LHCN-M2 (cell line): Measurements from ENCODE around the gene VPS33B. TPM values are rescaled to one million over a fixed set of nuclear protein-coding genes. Genes with fewer than 3 reads are reported as not detected.
"Not testable (repeated sequence)": the region's sequence is repeated elsewhere in the genome, so short reads cannot be mapped to it uniquely, and the experiment has no call there.

Experiments
- DNase-seq: peaks from one replicate; pipeline ENCODE4 v3.0.0-alpha.2; 2012; ENCODE audit warnings: low read depth
- polyA plus RNA-seq: library from polyadenylated mRNA; unstranded; fragments of >200 nt; gene quantifications from one replicate; pipeline ENCODE4 v1.2.1, GENCODE V29; 2012; ENCODE audit warnings: missing spikeins
- total RNA-seq: library from RNA; depleted of rRNA; stranded (reverse); fragments of >200 nt; gene quantifications from 2 replicates; pipeline ENCODE4 v1.2.3, GENCODE V29; 2014; rRNA removed

VPS33B gene
- 7.2 and 7.3 TPM in 2 replicates for total RNA-seq
- polyA plus RNA-seq, result 12.6 TPM

DNA sequence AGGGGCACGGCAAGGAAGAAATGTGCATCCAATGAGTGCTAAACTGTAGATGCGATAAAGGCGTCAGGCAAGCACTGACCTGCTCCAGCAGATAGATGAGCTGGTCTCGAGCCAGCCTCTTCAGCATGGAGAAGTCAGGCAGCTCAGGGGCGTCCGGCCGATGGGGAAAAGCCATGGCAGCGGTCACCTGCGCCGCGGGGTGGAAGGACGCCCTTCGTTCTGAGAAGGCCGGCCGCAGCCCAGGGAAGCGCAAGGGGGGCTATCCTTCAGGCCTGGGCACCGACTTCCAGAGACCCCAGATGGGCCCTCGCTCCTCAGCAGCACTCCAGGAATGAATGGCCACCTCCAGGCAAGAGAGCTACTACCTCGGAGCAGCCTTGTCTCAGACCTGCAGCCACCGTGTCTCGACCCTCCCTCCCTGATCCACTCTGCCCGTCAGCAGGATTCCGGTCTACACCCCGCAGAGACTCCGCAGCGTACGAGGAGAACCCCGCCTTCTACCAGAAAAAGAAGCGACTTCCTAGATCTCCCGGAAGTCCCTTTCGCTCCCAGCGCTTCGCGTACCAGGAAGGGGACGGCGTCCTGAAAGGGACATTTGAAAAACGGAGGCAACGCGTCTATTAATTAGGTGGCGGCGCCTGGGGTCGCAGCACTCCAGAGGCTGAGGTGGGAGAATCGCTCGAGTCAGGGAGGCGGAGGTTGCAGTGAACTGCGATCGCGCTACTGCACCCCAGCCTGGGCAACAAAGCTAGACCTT lies at the start of gene VPS33B:
TSS of gene VPS33B (minus strand) at position 520 of the 757 bp plus-strand sequence. CDS start at position 175, 345 bp downstream.
- peak; percentile 82 for DNase-seq

DNA sequence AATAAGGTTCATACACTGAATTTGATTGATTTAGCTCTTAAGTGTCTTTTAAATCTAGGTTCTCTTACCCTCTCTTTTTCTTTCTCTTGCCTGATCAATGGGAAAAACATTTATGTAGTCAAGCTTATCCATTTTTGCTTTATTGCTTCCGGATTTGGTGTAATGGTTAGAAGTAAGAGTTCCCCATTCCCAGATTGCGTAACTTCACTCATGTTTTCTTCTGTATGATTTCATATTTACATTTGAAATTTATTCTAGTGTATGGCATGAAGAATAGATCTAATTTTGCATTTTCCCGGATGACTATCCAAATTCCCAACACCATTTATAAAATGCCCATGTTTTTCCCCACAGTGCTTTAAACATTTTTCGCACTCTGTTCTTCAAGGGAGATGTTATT lies 49.8 kb upstream of the VPS33B start:
- no peak for DNase-seq

DNA sequence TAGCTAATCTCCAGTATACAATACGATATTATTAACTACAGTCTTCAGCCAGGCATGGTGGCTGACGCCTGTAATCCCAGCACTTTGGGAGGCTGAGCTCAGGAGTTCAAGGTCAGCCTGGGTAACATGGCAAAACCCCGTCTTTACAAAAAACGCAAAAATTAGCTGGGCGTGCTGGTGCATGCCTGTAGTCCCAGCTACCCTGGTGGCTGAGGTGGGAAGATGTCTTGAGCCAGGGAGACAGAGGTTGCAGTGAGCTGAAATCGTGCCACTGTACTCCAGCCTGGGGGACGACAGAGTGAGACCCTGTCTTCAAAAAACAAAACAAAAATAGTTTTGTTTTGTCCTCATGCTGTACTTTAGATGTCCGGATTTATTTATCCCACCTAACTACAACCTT lies 48.5 kb upstream of the VPS33B start:
- no peak for DNase-seq

DNA sequence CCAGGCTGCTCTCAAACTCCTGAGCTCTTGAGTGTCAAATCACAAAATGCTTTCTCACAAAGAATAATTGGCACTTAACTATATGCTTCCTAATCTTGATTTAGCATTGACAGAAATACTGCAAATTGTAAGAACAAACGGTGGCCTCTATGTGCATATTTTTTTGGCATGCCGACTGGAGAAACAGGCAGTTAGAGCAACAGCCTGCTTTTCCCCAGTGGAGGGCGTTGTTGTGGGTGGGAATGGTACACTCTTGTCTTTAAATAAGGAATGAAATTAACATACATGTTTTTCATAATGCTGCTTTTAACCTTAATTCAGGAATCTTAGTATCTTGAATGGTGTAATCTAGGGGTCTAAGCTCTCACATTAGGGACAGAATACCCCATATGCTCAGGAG lies 46.6 kb upstream of the VPS33B start:
- no peak for DNase-seq

DNA sequence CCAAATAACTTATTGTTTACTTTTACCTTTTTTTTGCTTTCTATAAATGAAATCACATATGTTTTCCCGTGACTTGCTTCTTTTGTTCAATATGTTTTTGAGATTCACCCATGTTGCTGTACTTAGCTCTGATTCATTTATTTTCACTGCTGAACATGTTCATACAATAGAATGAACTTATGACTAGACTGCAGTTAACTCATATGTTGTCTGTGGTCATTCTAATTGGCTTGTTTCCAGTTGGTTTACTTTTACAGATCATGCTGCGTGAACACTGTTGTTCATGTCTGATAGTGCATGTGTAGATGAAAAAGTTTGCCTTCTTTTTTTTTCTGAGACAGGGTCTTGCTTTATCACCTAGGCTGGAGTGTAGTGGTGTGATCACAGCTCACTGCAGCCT lies 46.0 kb upstream of the VPS33B start:
- no peak for DNase-seq

DNA sequence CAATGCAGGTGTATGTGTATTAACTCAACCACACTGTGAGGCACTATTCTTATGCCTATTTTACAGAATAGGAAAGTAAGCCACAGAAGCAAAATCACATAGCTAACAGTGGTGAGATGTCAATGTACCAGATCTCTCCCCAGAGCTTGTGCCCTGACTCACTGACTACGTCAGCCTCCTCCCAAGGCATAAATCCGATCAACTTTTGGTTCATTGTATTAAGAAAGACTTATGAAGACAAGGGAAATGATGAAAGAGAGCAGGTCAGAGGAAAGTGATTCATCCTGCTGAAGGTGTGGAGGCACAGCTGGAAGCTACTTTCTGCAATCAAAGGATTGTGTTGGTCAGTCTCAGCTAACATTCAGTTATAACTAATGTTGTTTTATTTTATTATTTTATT lies 44.6 kb upstream of the VPS33B start:
- peak; percentile 17 for DNase-seq

DNA sequence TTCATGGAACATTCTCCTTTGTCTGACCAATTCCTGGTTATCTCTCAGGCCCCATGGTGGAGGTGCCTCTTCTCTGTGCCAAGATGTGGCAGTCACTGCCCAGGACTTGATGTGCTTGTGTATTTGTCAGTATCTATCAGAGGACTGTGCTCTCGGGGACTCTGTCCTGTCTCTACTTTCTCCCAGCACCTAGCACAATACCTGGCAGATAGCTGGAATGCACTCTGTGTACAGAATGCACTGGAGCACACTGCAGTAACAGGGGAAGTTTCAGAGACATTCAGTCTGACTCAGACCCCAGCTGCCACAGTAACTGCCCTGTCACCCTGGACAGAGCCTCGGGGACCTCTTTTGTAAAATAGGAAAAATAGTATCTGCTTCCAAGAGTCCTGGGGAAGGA lies 43.1 kb upstream of the VPS33B start:
- no peak for DNase-seq

DNA sequence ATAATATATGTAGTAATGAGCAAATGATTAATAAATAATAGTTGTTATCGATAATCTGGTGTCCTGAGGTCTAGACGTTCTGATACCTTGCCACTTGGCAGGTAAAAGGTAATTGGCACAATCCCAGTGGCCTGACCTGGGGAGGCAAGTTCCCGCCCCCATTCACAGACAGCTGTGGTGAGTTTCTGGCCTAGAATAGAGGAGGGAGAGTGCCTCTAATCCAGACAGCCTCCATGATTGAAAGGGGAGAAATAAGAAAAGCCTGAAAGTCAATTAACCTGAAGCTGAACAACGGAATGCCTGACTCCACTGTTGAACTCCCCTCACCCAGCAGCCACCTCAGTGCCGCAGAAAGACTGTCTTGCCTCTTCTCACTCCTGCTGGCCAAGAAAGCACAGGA lies 39.6 kb upstream of the VPS33B start:
- no peak for DNase-seq

DNA sequence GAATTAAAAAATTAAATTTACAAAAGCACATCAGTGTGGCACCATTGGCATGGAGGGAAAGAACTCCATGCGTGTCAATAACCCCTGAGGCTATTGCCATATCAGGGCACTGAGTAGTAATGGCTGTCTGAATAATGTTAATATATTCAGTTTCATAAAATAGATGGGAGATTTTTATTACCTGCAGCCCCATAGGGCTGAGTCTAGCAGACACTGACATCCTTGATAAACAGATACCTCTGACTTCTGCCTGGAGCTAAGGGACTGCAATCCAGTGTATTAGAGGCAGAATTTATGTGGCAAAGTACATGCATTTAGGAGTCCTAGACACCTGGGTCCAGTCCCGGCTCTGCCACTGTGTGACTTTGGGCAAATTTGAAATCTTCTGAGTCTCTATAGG lies 38.8 kb upstream of the VPS33B start:
- no peak for DNase-seq

DNA sequence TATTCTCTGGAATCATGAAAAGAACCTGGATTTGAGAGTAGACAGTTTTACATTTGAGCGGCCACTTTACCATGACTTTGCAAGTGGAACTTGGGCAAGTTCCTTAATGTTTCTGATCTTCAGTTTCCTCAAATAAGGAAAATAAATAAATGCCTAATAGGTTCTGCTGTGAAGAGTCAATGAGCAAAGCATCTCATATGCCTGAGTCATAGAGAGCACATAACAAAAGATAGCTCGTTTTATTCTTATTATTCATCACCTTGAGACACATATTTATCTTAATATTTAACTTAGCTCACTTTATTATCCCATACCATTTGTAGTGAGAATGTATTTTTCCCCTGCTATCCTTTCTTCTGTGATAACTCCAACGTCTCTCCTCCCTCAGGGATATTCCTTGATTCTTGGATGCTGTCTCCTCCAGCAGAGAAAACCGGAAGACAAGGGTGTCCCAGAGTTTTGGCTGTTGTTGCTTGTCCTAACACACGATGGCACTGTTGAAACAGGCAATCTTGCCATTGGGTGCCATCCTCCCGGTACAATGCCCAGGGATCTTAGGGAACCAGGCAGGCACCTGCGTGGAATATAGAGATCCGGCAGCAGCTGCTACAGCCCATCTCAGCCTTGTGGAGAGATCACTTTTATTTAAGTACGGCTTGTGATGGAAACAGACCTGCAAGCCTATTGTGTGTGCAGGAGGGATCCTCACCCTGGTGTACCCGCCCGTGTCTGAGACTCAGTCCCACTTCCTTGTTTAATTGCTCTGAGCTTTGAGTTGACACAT lies 33.3 kb upstream of the VPS33B start:
- DNase-seq, result peak; percentile 80

DNA sequence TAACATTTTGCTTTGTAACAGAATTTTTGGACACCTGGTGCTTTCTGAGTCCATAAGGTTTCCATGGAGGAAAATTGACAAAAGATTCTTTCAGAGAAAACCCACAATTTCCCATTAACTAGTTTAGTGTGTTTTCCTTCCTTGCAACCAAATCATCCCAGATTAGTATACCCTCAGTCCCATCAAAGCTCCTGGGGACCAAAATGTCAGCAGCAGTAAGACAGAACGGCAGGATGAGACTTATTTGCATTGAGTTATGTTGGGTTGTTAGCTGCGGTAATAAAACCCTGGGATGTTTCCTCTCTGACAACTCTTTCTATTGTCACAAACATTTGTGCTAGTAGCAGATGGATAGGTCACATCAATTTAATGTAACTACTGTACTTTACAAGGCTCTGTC lies 32.4 kb upstream of the VPS33B start:
- no peak for DNase-seq

DNA sequence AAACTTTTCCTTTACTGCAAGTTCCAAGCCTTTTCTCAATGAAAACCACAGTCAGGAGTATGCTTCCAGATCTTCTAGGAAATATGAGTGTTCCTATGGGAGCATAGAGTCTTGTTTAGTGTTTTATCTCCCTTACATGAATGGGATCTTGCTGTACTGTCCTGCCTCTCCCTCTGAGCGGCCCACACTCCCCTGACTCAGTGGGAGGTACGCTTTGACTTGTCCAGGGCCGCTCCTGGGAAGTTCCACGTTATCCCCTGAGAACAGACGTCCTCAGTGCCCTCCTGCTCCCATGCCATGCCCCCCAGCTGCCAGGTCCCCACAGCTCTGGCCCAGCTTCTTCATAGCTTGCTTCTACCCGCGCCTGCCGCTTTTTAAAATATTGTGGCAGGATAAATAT lies 28.9 kb upstream of the VPS33B start:
- DNase-seq, result no peak

DNA sequence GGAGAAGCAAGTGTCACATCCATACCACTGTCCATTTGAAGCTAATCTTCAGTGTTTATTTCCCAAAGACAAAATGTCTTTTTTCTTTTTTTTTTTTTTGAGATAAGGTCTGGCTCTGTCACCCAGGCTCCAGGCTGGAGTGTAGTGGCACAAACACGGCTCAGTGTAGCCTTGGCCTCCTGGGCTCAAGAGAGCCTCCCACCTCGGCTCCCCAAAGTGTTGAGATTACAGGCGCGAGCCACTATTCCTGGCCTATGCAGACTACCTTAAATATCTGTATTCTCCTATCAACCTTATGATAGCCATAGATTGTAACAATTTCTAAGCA lies 27.7 kb upstream of the VPS33B start:
- DNase-seq, result no peak

DNA sequence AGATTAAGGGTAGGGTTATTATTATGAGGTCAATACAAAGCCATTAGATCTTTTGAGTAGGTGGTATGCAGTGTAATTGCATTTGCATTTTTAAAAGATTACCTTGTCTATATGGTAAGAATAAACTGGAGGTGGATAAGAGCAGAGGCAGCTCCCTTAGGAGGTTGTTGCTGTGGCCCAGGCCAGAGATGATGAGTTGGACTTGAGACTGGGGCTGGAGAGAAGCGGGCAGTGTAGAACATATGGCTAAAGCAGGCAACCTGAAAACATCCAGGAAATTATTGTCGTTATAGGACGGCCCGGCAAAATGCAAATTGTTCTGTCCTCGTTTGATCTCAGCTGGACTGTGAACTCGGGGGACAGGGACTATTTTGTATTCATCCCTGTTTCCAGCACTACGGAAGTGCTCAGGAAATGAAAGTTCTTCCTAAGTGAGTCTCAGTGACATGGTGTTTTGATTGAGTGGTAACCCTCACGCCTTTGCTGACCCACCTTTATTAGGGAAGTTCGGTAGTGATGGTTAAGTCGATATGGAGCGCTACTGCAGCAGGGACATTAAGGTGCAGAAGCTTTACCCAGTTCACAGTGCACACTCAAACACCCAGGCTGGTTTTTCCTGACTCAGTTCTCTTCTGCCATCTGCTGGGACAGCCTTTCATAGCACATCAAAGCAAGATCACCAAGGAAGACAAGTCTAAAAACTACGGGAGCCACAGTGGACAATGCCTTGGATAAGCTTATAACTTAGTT lies 27.2 kb upstream of the VPS33B start:
- peak; percentile 63 for DNase-seq

DNA sequence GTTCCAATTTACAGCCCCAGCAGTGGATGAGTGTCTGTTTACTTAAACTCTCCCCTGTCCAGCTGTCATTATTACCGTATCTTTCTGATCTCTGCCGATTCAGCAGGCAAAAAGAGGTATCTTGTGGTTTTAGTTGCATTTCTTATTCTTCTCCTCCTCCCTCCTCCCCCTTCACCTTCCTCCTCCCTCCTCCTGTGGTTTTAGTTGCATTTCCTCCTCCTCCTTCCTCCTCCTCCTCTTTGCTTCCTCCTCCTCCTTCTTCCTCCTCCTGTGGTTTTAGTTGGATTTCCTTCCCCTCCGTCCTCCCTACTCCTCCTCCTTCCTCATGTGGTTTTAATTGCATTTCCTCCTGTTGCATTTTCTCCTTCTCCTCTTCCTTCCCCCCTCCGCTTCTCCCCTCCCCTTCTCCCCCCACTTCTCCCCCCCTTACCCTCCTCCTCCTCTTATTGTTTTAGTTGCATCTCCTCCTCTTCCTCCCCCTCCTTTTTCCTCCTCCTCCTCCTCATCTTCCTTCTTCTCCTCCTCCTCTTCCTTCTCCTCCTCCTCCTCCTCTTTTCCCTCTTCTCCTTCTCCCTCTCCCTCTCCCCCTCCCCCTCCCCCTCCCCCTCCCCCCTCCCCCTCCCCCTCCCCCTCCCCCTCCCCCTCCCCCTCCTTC lies 25.3 kb upstream of the VPS33B start:
- peak; percentile 61 for DNase-seq

DNA sequence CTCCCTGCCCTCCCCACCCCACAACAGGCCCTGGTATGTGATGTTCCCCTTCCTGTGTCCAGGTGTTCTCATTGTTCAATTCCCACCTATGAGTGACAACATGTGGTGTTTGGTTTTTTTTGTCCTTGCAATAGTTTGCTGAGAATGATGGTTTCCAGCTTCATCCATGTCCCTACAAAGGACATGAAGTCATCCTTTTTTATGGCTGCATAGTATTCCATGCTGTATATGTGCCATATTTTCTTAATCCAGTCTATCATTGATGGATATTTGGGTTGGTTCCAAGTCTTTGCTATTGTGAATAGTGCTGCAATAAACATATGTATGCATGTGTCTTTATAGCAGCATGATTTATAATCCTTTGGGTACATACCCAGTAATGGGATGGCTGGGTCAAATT lies 23.7 kb upstream of the VPS33B start:
- DNase-seq, result not testable (repeated sequence)

DNA sequence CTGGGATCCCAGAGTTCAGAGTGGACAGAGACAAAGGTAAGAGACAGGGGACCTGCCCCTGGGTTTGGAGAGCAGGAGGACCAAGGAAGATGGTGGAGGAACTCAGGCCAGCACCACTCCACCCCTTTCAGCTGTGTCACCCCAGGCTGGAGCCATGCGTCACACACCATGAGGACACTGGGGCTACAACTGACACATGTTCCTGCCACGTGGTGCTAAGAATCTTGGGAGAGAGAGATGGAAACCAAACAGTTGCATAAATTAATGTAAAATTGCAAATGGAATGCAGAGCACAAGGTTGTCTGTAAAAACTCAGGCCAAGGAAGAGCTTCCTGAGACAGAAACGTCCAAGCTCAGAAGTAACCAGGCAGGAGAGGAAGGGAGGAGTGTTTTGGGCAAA lies 22.7 kb upstream of the VPS33B start:
- DNase-seq, result peak; percentile 17

DNA sequence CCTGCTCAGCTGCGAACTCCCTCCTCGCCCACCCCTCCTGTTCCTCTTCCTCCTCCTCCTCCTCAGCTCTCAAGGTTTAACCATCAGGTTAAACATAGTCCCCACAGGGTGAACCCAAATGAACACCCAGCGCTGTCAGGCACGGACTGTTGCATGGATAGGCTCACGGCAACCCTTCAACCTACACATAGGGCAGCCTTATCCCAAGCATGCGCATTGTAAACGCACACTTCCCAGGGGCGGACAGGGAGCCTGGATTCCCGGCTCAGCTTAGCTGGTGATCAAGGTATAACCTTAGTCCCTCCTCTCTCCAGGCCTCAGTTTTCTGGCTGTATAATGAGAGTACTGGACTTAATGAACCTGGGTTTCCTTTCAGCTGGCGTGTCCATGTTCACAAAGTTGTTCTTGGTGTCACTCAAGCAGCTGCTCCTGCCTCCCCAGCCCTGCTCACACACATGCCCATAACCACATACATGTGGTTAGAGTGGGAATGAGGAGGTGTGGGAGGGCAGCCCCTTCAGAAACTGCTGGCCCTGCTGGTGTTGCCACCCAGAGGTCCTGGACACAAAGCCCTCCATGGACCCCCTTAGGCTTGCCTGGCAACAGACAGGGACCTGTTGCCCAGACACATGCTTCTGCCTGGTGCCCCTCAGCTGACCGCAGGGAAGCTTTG lies 20.9 kb upstream of the VPS33B start:
- no peak for DNase-seq

DNA sequence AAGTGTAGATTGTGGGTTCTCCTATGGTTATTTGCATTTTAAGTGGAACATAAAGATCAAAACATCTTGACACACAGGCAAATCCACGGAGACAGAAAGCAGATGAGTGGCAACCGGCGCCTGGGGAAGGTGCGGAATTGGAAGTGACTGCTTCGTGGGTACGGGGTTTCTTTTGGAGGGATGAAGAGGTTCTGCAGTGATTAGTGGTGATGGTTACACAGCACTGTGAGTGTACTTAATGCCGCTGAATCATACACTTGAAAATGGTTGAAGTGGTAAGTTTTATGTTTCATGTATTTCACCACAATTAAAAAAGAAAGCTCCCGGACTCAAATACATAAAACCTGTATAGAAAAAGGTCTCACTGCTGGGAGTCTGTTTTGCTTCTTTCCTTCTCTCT lies 18.5 kb upstream of the VPS33B start:
- no peak for DNase-seq

DNA sequence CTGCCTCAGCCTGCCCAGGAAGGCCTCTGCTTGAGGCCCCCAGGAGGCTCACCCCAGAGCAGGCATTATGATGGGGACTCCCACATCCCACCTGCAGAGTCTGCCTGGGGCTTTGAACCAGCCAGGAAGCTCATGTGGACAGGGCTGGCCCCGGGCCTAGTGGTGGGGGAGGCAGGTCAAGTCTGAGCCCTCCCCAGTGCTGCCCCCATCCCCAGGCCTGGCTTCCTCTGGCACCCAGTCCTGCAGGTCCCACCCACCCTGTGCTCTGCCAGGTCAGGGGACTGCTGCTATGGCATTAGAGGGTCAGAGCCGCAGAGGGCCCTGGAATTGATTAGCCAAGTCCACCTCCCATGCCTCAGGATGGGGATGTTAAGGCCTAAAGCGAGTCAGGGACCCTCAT lies 17.6 kb upstream of the VPS33B start:
- DNase-seq, result no peak
